BJ (cell line): ENCODE measurements around the gene ZNF217. TPM values are rescaled to one million over a fixed set of nuclear protein-coding genes. Genes with fewer than 3 reads are reported as not detected.

ENCODE experiments used
- CTCF ChIA-PET: fragments of 350-600 bp; formaldehyde crosslinking; extraction: SDS; loops from one replicate; lab custom pipeline; 2021; ENCODE audit warnings: antibody characterized with exemption, inconsistent platforms; lab: Yijun Ruan, JAX
- POLR2A ChIA-PET: fragments of 300-600 bp; sonication (Branson Sonifier 250); formaldehyde crosslinking; extraction: SDS; loops from one replicate; lab custom pipeline; 2021; ENCODE audit warnings: antibody characterized with exemption; lab: Charles Lee
- DNase-seq: peaks from one replicate; pipeline ENCODE4 v3.0.0-alpha.2; 2011; ENCODE audit warnings: low read depth
- H3K27me3 ChIP-seq: 2 replicates; pipeline ENCODE4 v1.6.0; 2011; ENCODE audit warnings: low read length; ENCODE audit not compliant: control insufficient read depth, insufficient read depth
- H3K36me3 ChIP-seq: 2 replicates; pipeline ENCODE4 v1.5.1; 2011; ENCODE audit warnings: low read length; ENCODE audit not compliant: control insufficient read depth, insufficient read depth
- H3K4me3 ChIP-seq: 2 replicates; pipeline ENCODE4 v1.5.1; 2011; ENCODE audit warnings: low read depth, mild to moderate bottlenecking, control low read depth, low read length
- CTCF ChIP-seq: IDR thresholded peaks from 2 replicates; pipeline ENCODE4 v1.5.1; 2011; ENCODE audit warnings: low read depth, mild to moderate bottlenecking, control low read depth, inconsistent platforms, low read length, moderate library complexity; ENCODE audit not compliant: insufficient read depth
- polyA plus RNA-seq: library from polyadenylated mRNA; depleted of rRNA; stranded (reverse); fragments of >200 nt; gene quantifications from 2 replicates; pipeline ENCODE4 v1.2.3, GENCODE V29; 2011

Gene ZNF217
- polyA plus RNA-seq, 1 experiment: 9.4 TPM

GRCh38 chr20:53575481-53576194, 18.0 kb downstream of the ZNF217 start:
- H3K36me3 ChIP-seq: peaks cover 33% of the 10 kb centered on the region

GRCh38 chr20:53574819-53575218, 18.8 kb downstream of the ZNF217 start:
- Histone ChIP-seq H3K27me3 (no peaks in the 10 kb centered on the region), H3K4me3 (no peak overlapping the region), H3K36me3 (peaks cover 37% of the 10 kb centered on the region)
- no peak for TF ChIP-seq CTCF
- no peak for DNase-seq
- CTCF ChIA-PET: interaction anchor here (1.0 kb wide), 1 partner anchor 11 kb away, joined by 3 read pairs; no protein-coding TSS in a partner anchor
- POLR2A ChIA-PET: no interaction called here

More at GRCh38 chr20:53575481-53576194, 18.0 kb downstream of the ZNF217 start:
- no peak overlapping the region for H3K4me3 ChIP-seq
- ChIA-PET CTCF (interaction anchor here (0.6 to 1.5 kb wide), 4 partner anchors 11 to 364 kb away, joined by 3 to 6 read pairs (median 4); no protein-coding TSS in a partner anchor), POLR2A (no interaction called here)
- TF ChIP-seq CTCF: no peak
- no peak for DNase-seq
- H3K27me3 ChIP-seq: no peaks in the 10 kb centered on the region

- Histone ChIP-seq H3K36me3 (peaks cover 38% of the 10 kb centered on the region), H3K27me3 (no peaks in the 10 kb centered on the region), H3K4me3 (no peak overlapping the region)
- DNase-seq: no peak
- ChIA-PET CTCF (no interaction called here), POLR2A (no interaction called here)
- TF ChIP-seq CTCF: no peak
Measured at GRCh38 chr20:53574259-53574789, 19.3 kb downstream of the ZNF217 start.

GRCh38 chr20:53571555-53572286, 21.9 kb downstream of the ZNF217 start:
- DNase-seq: no peak
- no peaks in the 10 kb centered on the region for H3K27me3 ChIP-seq
- no peak overlapping the region for H3K4me3 ChIP-seq
- POLR2A ChIA-PET: no interaction called here
- no peak for TF ChIP-seq CTCF
- CTCF ChIA-PET: interaction anchor here (0.7 to 1.1 kb wide), 3 partner anchors 300 to 448 kb away, joined by 3 read pairs; no protein-coding TSS in a partner anchor
- peaks cover 39% of the 10 kb centered on the region for H3K36me3 ChIP-seq
